ENCODE measurements around the gene CUZD1. TPM values are rescaled to one million over a fixed set of nuclear protein-coding genes. Genes with fewer than 3 reads are reported as not detected.

The CUZD1 gene
- total RNA-seq, 1 experiment from 2014 or later = 17.2 TPM

- H3K27ac ChIP-seq (ENCODE audit: insufficient read length, low read depth, low read length) = no peak overlapping the region
- peak overlapping the region in 2 of 3 experiments; percentile 8 to 35; a peak in 2 of 7 replicates for H3K27ac Mint-ChIP-seq
Observed at GRCh38 chr10:122849900-122850605, 4.4 kb upstream of the CUZD1 start.

More at GRCh38 chr10:122849900-122850605, 4.4 kb upstream of the CUZD1 start:
- H2BK12ac ChIP-seq (ENCODE audit: insufficient read length, low read depth, low read length) = no peak overlapping the region
- no peaks in the 10 kb centered on the region for H4K20me1 ChIP-seq (ENCODE audit: control insufficient read depth, insufficient read depth, insufficient read length)
- no peaks in the 10 kb centered on the region for H3K27me3 ChIP-seq (ENCODE audit: insufficient read depth, low read length)
- no peaks in the 10 kb centered on the region; the same call in 1 of the 2 replicates for H3K4me1 ChIP-seq (ENCODE audit: insufficient read depth, low read length)
- H3K14ac ChIP-seq (ENCODE audit: insufficient read depth, low read length) = no peak overlapping the region
- DNase-seq = no peak
- no peak overlapping the region for H3K18ac ChIP-seq (ENCODE audit: insufficient read length, low read depth, low read length)
- H3K79me2 ChIP-seq (ENCODE audit: insufficient read depth, low read length) = no peaks in the 10 kb centered on the region
- H3T11ph ChIP-seq (ENCODE audit: low read length) = no peak overlapping the region
- H2AFZ ChIP-seq (ENCODE audit: low read length) = no peak overlapping the region
- peaks cover 0 to 8% of the 10 kb centered on the region in 2 experiments; a peak in 3 of 5 replicates for H3K9me3 Mint-ChIP-seq
- H2BK20ac ChIP-seq (ENCODE audit: low read depth, low read length, poor library complexity, severe bottlenecking) = no peak overlapping the region
- H4K5ac ChIP-seq (ENCODE audit: insufficient read length, low read depth, low read length) = no peak overlapping the region
- H2BK15ac ChIP-seq (ENCODE audit: low read depth, low read length) = no peak overlapping the region
- no peak overlapping the region for H3K4ac ChIP-seq (ENCODE audit: low read depth, low read length)
- H3K9me3 ChIP-seq (ENCODE audit: control insufficient read depth, low read depth, low read length) = no peaks in the 10 kb centered on the region
- no peak overlapping the region for H4K8ac ChIP-seq (replicated peaks; ENCODE audit: insufficient read length, low read depth, low read length)
- no peak overlapping the region for H3K56ac ChIP-seq (ENCODE audit: insufficient read length, low read depth, low read length)
- no peak overlapping the region for H2AK5ac ChIP-seq (ENCODE audit: insufficient read length, low read length)
- H3K79me1 ChIP-seq (ENCODE audit: insufficient read depth, low read depth, low read length, poor library complexity, severe bottlenecking) = no peaks in the 10 kb centered on the region
- TF ChIP-seq, protein P1, sequence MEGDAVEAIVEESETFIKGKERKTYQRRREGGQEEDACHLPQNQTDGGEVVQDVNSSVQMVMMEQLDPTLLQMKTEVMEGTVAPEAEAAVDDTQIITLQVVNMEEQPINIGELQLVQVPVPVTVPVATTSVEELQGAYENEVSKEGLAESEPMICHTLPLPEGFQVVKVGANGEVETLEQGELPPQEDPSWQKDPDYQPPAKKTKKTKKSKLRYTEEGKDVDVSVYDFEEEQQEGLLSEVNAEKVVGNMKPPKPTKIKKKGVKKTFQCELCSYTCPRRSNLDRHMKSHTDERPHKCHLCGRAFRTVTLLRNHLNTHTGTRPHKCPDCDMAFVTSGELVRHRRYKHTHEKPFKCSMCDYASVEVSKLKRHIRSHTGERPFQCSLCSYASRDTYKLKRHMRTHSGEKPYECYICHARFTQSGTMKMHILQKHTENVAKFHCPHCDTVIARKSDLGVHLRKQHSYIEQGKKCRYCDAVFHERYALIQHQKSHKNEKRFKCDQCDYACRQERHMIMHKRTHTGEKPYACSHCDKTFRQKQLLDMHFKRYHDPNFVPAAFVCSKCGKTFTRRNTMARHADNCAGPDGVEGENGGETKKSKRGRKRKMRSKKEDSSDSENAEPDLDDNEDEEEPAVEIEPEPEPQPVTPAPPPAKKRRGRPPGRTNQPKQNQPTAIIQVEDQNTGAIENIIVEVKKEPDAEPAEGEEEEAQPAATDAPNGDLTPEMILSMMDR (conservative IDR thresholded peaks at IDR 0.05) = no peak
- no peak overlapping the region for H3K4me2 ChIP-seq (ENCODE audit: insufficient read depth, insufficient read length, low read length)
- no peak overlapping the region for H2BK120ac ChIP-seq (ENCODE audit: low read depth, low read length, poor library complexity, severe bottlenecking)
- H3K4me1 Mint-ChIP-seq = peaks cover 43 to 44% of the 10 kb centered on the region in 2 experiments
- no peak overlapping the region for H3K9ac ChIP-seq (ENCODE audit: extremely low read depth, insufficient read length, low read length)
- H3K4me3 Mint-ChIP-seq = no peak overlapping the region; a peak in 1 of 5 replicates
- no peak overlapping the region for H2BK5ac ChIP-seq (ENCODE audit: insufficient read length, low read length)
- no peaks in the 10 kb centered on the region for H3K23me2 ChIP-seq (ENCODE audit: insufficient read length, low read depth, low read length, poor library complexity, severe bottlenecking)
- H3K36me3 Mint-ChIP-seq (ENCODE audit: insufficient read depth in 1 of 3, low read depth in 3 of 3) = peaks cover 0 to 5% (median 1%) of the 10 kb centered on the region in 3 experiments; a peak in 5 of 7 replicates
- H3K27me3 Mint-ChIP-seq (ENCODE audit: low read depth) = no peaks in the 10 kb centered on the region
- H3K23ac ChIP-seq (ENCODE audit: insufficient read length, low read depth, low read length) = no peak overlapping the region
- H4K91ac ChIP-seq (ENCODE audit: insufficient read length, low read depth, low read length) = no peak overlapping the region
- no CpG with 5 or more reads among the region's 12 CpGs for WGBS (ENCODE audit: extremely low coverage, insufficient read length, low lambda C conversion rate)

Measured in H9 (cell line).